Astrocyte (in vitro differentiated cells and primary cell): ENCODE results near the gene UBTD2. TPM values are rescaled to one million over a fixed set of nuclear protein-coding genes. Genes with fewer than 3 reads are reported as not detected.

Experiments used
- DNase-seq: peaks from one replicate; pipeline ENCODE4 v3.0.0-alpha.2; 2010; ENCODE audit warnings: low read depth
- FAIRE-seq: peaks from 2 replicates; lab custom pipeline; 2011; peaks lifted over from hg19 to GRCh38; lab: Jason Lieb, UNC
- H2AFZ ChIP-seq: 2 replicates; pipeline ENCODE4 v1.6.0; 2012; ENCODE audit warnings: low read depth, low read length, inconsistent platforms
- H3K27ac ChIP-seq: 2 replicates; pipeline ENCODE4 v1.5.1; 2011; ENCODE audit warnings: low read depth, low read length, inconsistent platforms
- H3K27me3 ChIP-seq: 2 replicates; pipeline ENCODE4 v1.6.0; 2011; ENCODE audit warnings: low read length, inconsistent platforms; ENCODE audit not compliant: insufficient read depth
- H3K36me3 ChIP-seq: 2 replicates; pipeline ENCODE4 v1.5.1; 2011; ENCODE audit warnings: low read length, inconsistent platforms; ENCODE audit not compliant: insufficient read depth
- H3K4me1 ChIP-seq: 2 replicates; pipeline ENCODE4 v1.5.1; 2011; ENCODE audit warnings: low read length, inconsistent platforms; ENCODE audit not compliant: insufficient read depth
- H3K4me2 ChIP-seq: 2 replicates; pipeline ENCODE4 v1.6.0; 2012; ENCODE audit warnings: low read length, inconsistent platforms
- H3K4me3 ChIP-seq: 2 replicates; pipeline ENCODE4 v1.5.1; 2011; ENCODE audit warnings: low read depth, mild to moderate bottlenecking, low read length, inconsistent platforms; ENCODE audit not compliant: insufficient read depth
- H3K79me2 ChIP-seq: 2 replicates; pipeline ENCODE4 v1.6.0; 2012; ENCODE audit warnings: mild to moderate bottlenecking, low read length, inconsistent platforms; ENCODE audit not compliant: insufficient read depth
- H3K9ac ChIP-seq: 2 replicates; pipeline ENCODE4 v1.6.0; 2012; ENCODE audit warnings: mild to moderate bottlenecking, low read length, inconsistent platforms
- H3K9me3 ChIP-seq: 2 replicates; pipeline ENCODE4 v1.5.1; 2012; ENCODE audit warnings: low read depth, mild to moderate bottlenecking, low read length, inconsistent platforms; ENCODE audit not compliant: insufficient read depth
- H4K20me1 ChIP-seq: 2 replicates; pipeline ENCODE4 v1.6.0; 2012; ENCODE audit warnings: low read length, inconsistent platforms; ENCODE audit not compliant: insufficient read depth
- H3K27ac Mint-ChIP-seq: one replicate; pipeline ENCODE4 v1.8.0; 2021; ENCODE audit warnings: mild to moderate bottlenecking, mixed read lengths; ENCODE audit not compliant: unreplicated experiment
- H3K27me3 Mint-ChIP-seq: one replicate; pipeline ENCODE4 v1.8.0; 2021; ENCODE audit warnings: low read depth, mixed read lengths; ENCODE audit not compliant: unreplicated experiment
- H3K36me3 Mint-ChIP-seq: one replicate; pipeline ENCODE4 v1.8.0; 2021; ENCODE audit warnings: low read depth, mixed read lengths; ENCODE audit not compliant: unreplicated experiment
- H3K4me1 Mint-ChIP-seq: one replicate; pipeline ENCODE4 v1.8.0; 2021; ENCODE audit warnings: low read depth, mixed read lengths; ENCODE audit not compliant: unreplicated experiment
- H3K4me3 Mint-ChIP-seq: one replicate; pipeline ENCODE4 v1.8.0; 2021; ENCODE audit warnings: mild to moderate bottlenecking, moderate library complexity, mixed read lengths; ENCODE audit not compliant: unreplicated experiment
- H3K9me3 Mint-ChIP-seq: one replicate; pipeline ENCODE4 v1.8.0; 2021; ENCODE audit warnings: mild to moderate bottlenecking, mixed read lengths; ENCODE audit not compliant: unreplicated experiment
- EZH2 ChIP-seq: IDR thresholded peaks from 2 replicates; pipeline ENCODE4 v1.6.1; 2012; ENCODE audit warnings: mild to moderate bottlenecking, low read length, inconsistent platforms; ENCODE audit not compliant: insufficient read depth
- total RNA-seq: library from RNA; stranded (reverse); gene quantifications from 2 replicates; pipeline ENCODE4 v1.2.1, GENCODE V29; 2021
- TF ChIP-seq, protein P1 (sequence below): IDR thresholded peaks from 2 replicates; pipeline ENCODE4 v1.5.1; 2011; ENCODE audit warnings: low read depth, mild to moderate bottlenecking, inconsistent platforms, low read length, moderate library complexity; ENCODE audit not compliant: insufficient read depth

Gene UBTD2
- total RNA-seq, 1 donor from 2014 or later: 34.2 TPM

- H3K36me3 ChIP-seq: no peaks in the 10 kb centered on the region
- DNase-seq (no peak), FAIRE-seq (no peak)
- no peak for TF ChIP-seq EZH2
- TF ChIP-seq, protein P1, sequence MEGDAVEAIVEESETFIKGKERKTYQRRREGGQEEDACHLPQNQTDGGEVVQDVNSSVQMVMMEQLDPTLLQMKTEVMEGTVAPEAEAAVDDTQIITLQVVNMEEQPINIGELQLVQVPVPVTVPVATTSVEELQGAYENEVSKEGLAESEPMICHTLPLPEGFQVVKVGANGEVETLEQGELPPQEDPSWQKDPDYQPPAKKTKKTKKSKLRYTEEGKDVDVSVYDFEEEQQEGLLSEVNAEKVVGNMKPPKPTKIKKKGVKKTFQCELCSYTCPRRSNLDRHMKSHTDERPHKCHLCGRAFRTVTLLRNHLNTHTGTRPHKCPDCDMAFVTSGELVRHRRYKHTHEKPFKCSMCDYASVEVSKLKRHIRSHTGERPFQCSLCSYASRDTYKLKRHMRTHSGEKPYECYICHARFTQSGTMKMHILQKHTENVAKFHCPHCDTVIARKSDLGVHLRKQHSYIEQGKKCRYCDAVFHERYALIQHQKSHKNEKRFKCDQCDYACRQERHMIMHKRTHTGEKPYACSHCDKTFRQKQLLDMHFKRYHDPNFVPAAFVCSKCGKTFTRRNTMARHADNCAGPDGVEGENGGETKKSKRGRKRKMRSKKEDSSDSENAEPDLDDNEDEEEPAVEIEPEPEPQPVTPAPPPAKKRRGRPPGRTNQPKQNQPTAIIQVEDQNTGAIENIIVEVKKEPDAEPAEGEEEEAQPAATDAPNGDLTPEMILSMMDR: no peak
- peaks cover 83% of the 10 kb centered on the region for H3K79me2 ChIP-seq
- H3K4me1 ChIP-seq: peaks cover 36% of the 10 kb centered on the region
- Mint-ChIP-seq H3K4me3 (peak overlapping the region; percentile 40), H3K27me3 (no peaks in the 10 kb centered on the region), H3K27ac (peak overlapping the region; percentile 48), H3K4me1 (peaks cover 26% of the 10 kb centered on the region), H3K9me3 (no peaks in the 10 kb centered on the region), H3K36me3 (peaks cover 14% of the 10 kb centered on the region)
- H3K4me2 ChIP-seq: no peak overlapping the region
- H3K9ac ChIP-seq: peak overlapping the region; percentile 69
- H3K4me3 ChIP-seq: no peak overlapping the region
- H3K9me3 ChIP-seq: no peaks in the 10 kb centered on the region
- no peak overlapping the region for H2AFZ ChIP-seq
- H3K27ac ChIP-seq: no peak overlapping the region
- peaks cover 78% of the 10 kb centered on the region for H4K20me1 ChIP-seq
- no peaks in the 10 kb centered on the region for H3K27me3 ChIP-seq
These were observed 105.1 kb downstream of the UBTD2 start for GRCh38 chr5:172178301-172178987.

- no peak overlapping the region for H3K27ac Mint-ChIP-seq
- H3K79me2 ChIP-seq: peaks cover 79% of the 10 kb centered on the region
These were observed 106.4 kb downstream of the UBTD2 start for GRCh38 chr5:172177176-172177575.

More at GRCh38 chr5:172177176-172177575, 106.4 kb downstream of the UBTD2 start:
- Histone ChIP-seq H3K27me3 (no peaks in the 10 kb centered on the region), H3K4me3 (no peak overlapping the region), H2AFZ (no peak overlapping the region), H4K20me1 (peaks cover 82% of the 10 kb centered on the region), H3K4me1 (peaks cover 46% of the 10 kb centered on the region), H3K4me2 (no peak overlapping the region), H3K9me3 (no peaks in the 10 kb centered on the region), H3K36me3 (no peaks in the 10 kb centered on the region), H3K9ac (no peak overlapping the region), H3K27ac (no peak overlapping the region)
- FAIRE-seq (no peak), DNase-seq (no peak)
- H3K4me1 Mint-ChIP-seq: peaks cover 26% of the 10 kb centered on the region
- H3K27me3 Mint-ChIP-seq: no peaks in the 10 kb centered on the region
- H3K4me3 Mint-ChIP-seq: no peak overlapping the region
- H3K36me3 Mint-ChIP-seq: peaks cover 14% of the 10 kb centered on the region
- H3K9me3 Mint-ChIP-seq: no peaks in the 10 kb centered on the region
- TF ChIP-seq EZH2: no peak
- TF ChIP-seq, protein P1: no peak
